Stomach (tissue), 4 donors: ENCODE measurements around the gene KLF9.

ENCODE experiments used
- EP300 ChIP-seq: sonication (generic); formaldehyde crosslinking; IDR thresholded peaks from one replicate; pipeline ENCODE4 v1.6.1; 2017; ENCODE audit warnings: antibody characterized with exemption
- POLR2A ChIP-seq, 4 donors: fragments of 450-650 bp; IDR thresholded peaks; one replicate each; pipeline ENCODE4 v1.6.1; 2016; ENCODE audit warnings: antibody characterized with exemption in 4 of 4, control low read depth in 2 of 4, mild to moderate bottlenecking in 1 of 4, moderate library complexity in 1 of 4
- POLR2AphosphoS5 ChIP-seq, 3 donors: sonication (generic); formaldehyde crosslinking; IDR thresholded peaks; one replicate each; pipeline ENCODE4 v1.6.1; 2016; ENCODE audit warnings: antibody characterized with exemption in 3 of 3
- TF ChIP-seq, protein P1 (sequence below), 7 experiments: fragments of 450-650 bp in 4 of 7; fragments of 200-600 bp in 3 of 7; sonication (generic) in 3 of 7; IDR thresholded peaks; one replicate each; pipeline ENCODE4 v1.5.1; 2016 to 2019; ENCODE audit warnings: antibody characterized with exemption in 7 of 7, control low read depth in 2 of 7, mild to moderate bottlenecking in 1 of 7

DNA sequence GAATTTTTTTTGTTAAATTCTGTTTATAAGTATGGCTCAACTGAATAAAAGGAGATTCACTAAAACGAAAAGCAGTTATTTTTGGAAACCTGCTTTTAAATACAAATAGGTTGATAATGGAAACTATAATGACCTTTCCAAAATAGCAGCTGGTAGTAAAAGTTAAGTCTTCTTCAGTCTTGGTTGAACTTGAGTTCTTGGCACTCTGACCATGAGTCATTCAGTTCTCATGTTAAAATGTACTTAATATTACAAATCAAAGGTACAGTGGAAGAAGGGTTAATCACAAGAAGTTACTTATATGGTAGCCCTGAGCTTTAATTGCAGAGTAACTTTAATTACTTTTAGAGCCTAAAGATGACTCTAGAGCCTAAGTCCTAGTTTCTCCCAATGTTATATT lies 62.1 kb downstream of the KLF9 start:
- TF ChIP-seq, protein P1, sequence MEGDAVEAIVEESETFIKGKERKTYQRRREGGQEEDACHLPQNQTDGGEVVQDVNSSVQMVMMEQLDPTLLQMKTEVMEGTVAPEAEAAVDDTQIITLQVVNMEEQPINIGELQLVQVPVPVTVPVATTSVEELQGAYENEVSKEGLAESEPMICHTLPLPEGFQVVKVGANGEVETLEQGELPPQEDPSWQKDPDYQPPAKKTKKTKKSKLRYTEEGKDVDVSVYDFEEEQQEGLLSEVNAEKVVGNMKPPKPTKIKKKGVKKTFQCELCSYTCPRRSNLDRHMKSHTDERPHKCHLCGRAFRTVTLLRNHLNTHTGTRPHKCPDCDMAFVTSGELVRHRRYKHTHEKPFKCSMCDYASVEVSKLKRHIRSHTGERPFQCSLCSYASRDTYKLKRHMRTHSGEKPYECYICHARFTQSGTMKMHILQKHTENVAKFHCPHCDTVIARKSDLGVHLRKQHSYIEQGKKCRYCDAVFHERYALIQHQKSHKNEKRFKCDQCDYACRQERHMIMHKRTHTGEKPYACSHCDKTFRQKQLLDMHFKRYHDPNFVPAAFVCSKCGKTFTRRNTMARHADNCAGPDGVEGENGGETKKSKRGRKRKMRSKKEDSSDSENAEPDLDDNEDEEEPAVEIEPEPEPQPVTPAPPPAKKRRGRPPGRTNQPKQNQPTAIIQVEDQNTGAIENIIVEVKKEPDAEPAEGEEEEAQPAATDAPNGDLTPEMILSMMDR (IDR thresholded peaks at IDR 0.05), result no peak
- no peak for TF ChIP-seq POLR2A (IDR thresholded peaks at IDR 0.05)
- no peak for TF ChIP-seq POLR2AphosphoS5 (IDR thresholded peaks at IDR 0.05)
- no peak for TF ChIP-seq EP300
